ENCODE results near the gene C10orf90. TPM values are rescaled to one million over a fixed set of nuclear protein-coding genes. Genes with fewer than 3 reads are reported as not detected.

The C10orf90 gene
- total and polyA plus RNA-seq, 4 donors: not detected

- Histone ChIP-seq H3K4me1 (ENCODE audit: control insufficient read depth in 5 of 5, insufficient read depth in 5 of 5, low read length in 5 of 5) (peaks cover 0 to 6% (median 0%) of the 10 kb centered on the region in 5 donors), H3K9me3 (ENCODE audit: control insufficient read depth in 4 of 4, insufficient read depth in 3 of 4, low read length in 3 of 4) (peaks cover 0 to 5% (median 0%) of the 10 kb centered on the region in 4 donors), H3K4me3 (no peak overlapping the region), H3K27me3 (ENCODE audit: control insufficient read depth in 3 of 3, insufficient read depth in 3 of 3, low read length in 2 of 3) (no peaks in the 10 kb centered on the region), H3K36me3 (ENCODE audit: control insufficient read depth in 4 of 4, insufficient read depth in 4 of 4, low read length in 4 of 4) (no peaks in the 10 kb centered on the region), H3K27ac (ENCODE audit: low read depth in 1 of 2, low read length in 1 of 2) (no peak overlapping the region), H3K9ac (ENCODE audit: insufficient read depth in 1 of 2, low read length in 2 of 2) (no peak overlapping the region)
- ATAC-seq (ENCODE audit: insufficient read depth, low FRiP score) (no peak), DNase-seq (no peak)
- no peak for TF ChIP-seq CTCF (IDR thresholded peaks at IDR 0.05; ENCODE audit: control extremely low read depth, extremely low read depth)
- WGBS, 2 donors: 86 to 88% methylated on average over 4 of the region's 4 CpGs
Measured at GRCh38 chr10:126632705-126633104, 37.8 kb downstream of the C10orf90 start.

GRCh38 chr10:126629925-126630624 is 40.4 kb downstream of the C10orf90 start:
- WGBS, 2 donors: 86 to 89% methylated on average over 11 of the region's 11 CpGs
- no peaks in the 10 kb centered on the region for H3K36me3 ChIP-seq (ENCODE audit: control insufficient read depth in 4 of 4, insufficient read depth in 4 of 4, low read length in 4 of 4)
- no peak overlapping the region for H3K27ac ChIP-seq (ENCODE audit: low read depth in 1 of 2, low read length in 1 of 2)
- no peak overlapping the region for H3K4me3 ChIP-seq
- peaks cover 0 to 3% (median 0%) of the 10 kb centered on the region in 5 donors for H3K4me1 ChIP-seq (ENCODE audit: control insufficient read depth in 5 of 5, insufficient read depth in 5 of 5, low read length in 5 of 5)
- TF ChIP-seq CTCF (IDR thresholded peaks at IDR 0.05; ENCODE audit: control extremely low read depth, extremely low read depth): no peak
- H3K9me3 ChIP-seq (ENCODE audit: control insufficient read depth in 4 of 4, insufficient read depth in 3 of 4, low read length in 3 of 4): peaks cover 0 to 5% (median 0%) of the 10 kb centered on the region in 4 donors
- DNase-seq: no peak
- no peak overlapping the region for H3K9ac ChIP-seq (ENCODE audit: insufficient read depth in 1 of 2, low read length in 2 of 2)
- no peaks in the 10 kb centered on the region for H3K27me3 ChIP-seq (ENCODE audit: control insufficient read depth in 3 of 3, insufficient read depth in 3 of 3, low read length in 2 of 3)
- no peak for ATAC-seq (ENCODE audit: insufficient read depth, low FRiP score)

- Histone ChIP-seq H3K27ac (ENCODE audit: low read depth in 1 of 2, low read length in 1 of 2) (no peak overlapping the region), H3K9me3 (ENCODE audit: control insufficient read depth in 4 of 4, insufficient read depth in 3 of 4, low read length in 3 of 4) (peaks cover 0 to 5% (median 0%) of the 10 kb centered on the region in 4 donors), H3K9ac (ENCODE audit: insufficient read depth in 1 of 2, low read length in 2 of 2) (no peak overlapping the region), H3K27me3 (ENCODE audit: control insufficient read depth in 3 of 3, insufficient read depth in 3 of 3, low read length in 2 of 3) (no peaks in the 10 kb centered on the region), H3K4me1 (ENCODE audit: control insufficient read depth in 5 of 5, insufficient read depth in 5 of 5, low read length in 5 of 5) (no peaks in the 10 kb centered on the region), H3K36me3 (ENCODE audit: control insufficient read depth in 4 of 4, insufficient read depth in 4 of 4, low read length in 4 of 4) (no peaks in the 10 kb centered on the region), H3K4me3 (no peak overlapping the region)
- DNase-seq (no peak), ATAC-seq (ENCODE audit: insufficient read depth, low FRiP score) (no peak)
- no peak for TF ChIP-seq CTCF (IDR thresholded peaks at IDR 0.05; ENCODE audit: control extremely low read depth, extremely low read depth)
- WGBS, 2 donors: 87 to 90% methylated on average over 3 of the region's 3 CpGs
Measured at GRCh38 chr10:126628746-126629145, 41.7 kb downstream of the C10orf90 start.

Measured in lung (tissue), 12 donors.